ENCODE measurements around the gene MEFV.

- no peak for TF ChIP-seq GATA2 (IDR thresholded peaks at IDR 0.05; ENCODE audit: low read depth, low read length)
- no peak for TF ChIP-seq GATA3 (IDR thresholded peaks at IDR 0.05; ENCODE audit: low read depth, low read length)
Measured at GRCh38 chr16:3256866-3257465, 533 bp upstream of the MEFV start.
